Gastroesophageal sphincter (tissue), 4 donors: ENCODE results near the gene SMARCA2. TPM values are rescaled to one million over a fixed set of nuclear protein-coding genes. Genes with fewer than 3 reads are reported as not detected.
A peak's percentile ranks its signal among the peaks of the same experiment; 100 is the strongest.

Experiments
- ATAC-seq: fragments of 150-250 bp; one replicate; pipeline ENCODE4 v1.9.1; 2016; ENCODE audit warnings: mild to moderate bottlenecking, moderate library complexity
- H3K27ac ChIP-seq, 4 donors: fragments of 200-600 bp; sonication (generic) in 3 of 4; 1 replicate in 3 of 4; 2 replicates in 1 of 4; pipeline ENCODE4 v1.5.1; 2016 to 2019
- H3K27me3 ChIP-seq: fragments of 200-600 bp; sonication (generic); one replicate; pipeline ENCODE4 v1.5.1; 2019
- H3K36me3 ChIP-seq, 2 donors: fragments of 200-600 bp; sonication (generic); one replicate each; pipeline ENCODE4 v1.5.1; 2019; ENCODE audit warnings: control low read depth in 1 of 2
- H3K4me1 ChIP-seq, 3 donors: fragments of 200-600 bp; sonication (generic); 1 replicate in 2 of 3; 2 replicates in 1 of 3; pipeline ENCODE4 v1.5.1; 2016 to 2019; ENCODE audit warnings: control low read depth in 2 of 3
- H3K4me3 ChIP-seq, 2 donors: fragments of 200-600 bp; sonication (generic); one replicate each; pipeline ENCODE4 v1.5.1; 2019; ENCODE audit warnings: mild to moderate bottlenecking in 1 of 2, moderate library complexity in 1 of 2
- H3K9me3 ChIP-seq, 3 donors: fragments of 200-600 bp; sonication (generic); one replicate each; pipeline ENCODE4 v1.5.1; 2017 to 2019; ENCODE audit warnings: control low read depth in 2 of 3
- EP300 ChIP-seq: sonication (generic); formaldehyde crosslinking; IDR thresholded peaks from one replicate; pipeline ENCODE4 v1.6.1; 2017; ENCODE audit warnings: antibody characterized with exemption, mild to moderate bottlenecking
- POLR2A ChIP-seq, 2 donors: fragments of 450-650 bp; IDR thresholded peaks; one replicate each; pipeline ENCODE4 v1.6.1; 2017; ENCODE audit warnings: antibody characterized with exemption in 2 of 2, mild to moderate bottlenecking in 2 of 2, moderate library complexity in 1 of 2
- POLR2AphosphoS5 ChIP-seq: sonication (generic); formaldehyde crosslinking; IDR thresholded peaks from one replicate; pipeline ENCODE4 v1.6.1; 2017; ENCODE audit warnings: antibody characterized with exemption
- WGBS, 2 donors: methylation state at CpG; one replicate each; pipeline ENCODE4 v1.1.5; 2018; ENCODE audit warnings: low coverage in 1 of 2; 5-methylcytosine and 5-hydroxymethylcytosine counted together
- total RNA-seq, 4 donors: library from RNA; depleted of rRNA; stranded (reverse); fragments of >200 nt; gene quantifications; one replicate each; pipeline ENCODE4 v1.1.0, GENCODE V29; 2016
- TF ChIP-seq, protein P1 (sequence below), 4 experiments: fragments of 200-600 bp in 2 of 4; fragments of 450-650 bp in 2 of 4; sonication (generic) in 1 of 4; IDR thresholded peaks; one replicate each; pipeline ENCODE4 v1.5.1; 2017 to 2019; ENCODE audit warnings: antibody characterized with exemption in 4 of 4, mild to moderate bottlenecking in 2 of 4, moderate library complexity in 2 of 4

SMARCA2 gene
- total RNA-seq, 4 donors from 2014 or later = 90.5 to 133 (median 98.5) TPM

DNA sequence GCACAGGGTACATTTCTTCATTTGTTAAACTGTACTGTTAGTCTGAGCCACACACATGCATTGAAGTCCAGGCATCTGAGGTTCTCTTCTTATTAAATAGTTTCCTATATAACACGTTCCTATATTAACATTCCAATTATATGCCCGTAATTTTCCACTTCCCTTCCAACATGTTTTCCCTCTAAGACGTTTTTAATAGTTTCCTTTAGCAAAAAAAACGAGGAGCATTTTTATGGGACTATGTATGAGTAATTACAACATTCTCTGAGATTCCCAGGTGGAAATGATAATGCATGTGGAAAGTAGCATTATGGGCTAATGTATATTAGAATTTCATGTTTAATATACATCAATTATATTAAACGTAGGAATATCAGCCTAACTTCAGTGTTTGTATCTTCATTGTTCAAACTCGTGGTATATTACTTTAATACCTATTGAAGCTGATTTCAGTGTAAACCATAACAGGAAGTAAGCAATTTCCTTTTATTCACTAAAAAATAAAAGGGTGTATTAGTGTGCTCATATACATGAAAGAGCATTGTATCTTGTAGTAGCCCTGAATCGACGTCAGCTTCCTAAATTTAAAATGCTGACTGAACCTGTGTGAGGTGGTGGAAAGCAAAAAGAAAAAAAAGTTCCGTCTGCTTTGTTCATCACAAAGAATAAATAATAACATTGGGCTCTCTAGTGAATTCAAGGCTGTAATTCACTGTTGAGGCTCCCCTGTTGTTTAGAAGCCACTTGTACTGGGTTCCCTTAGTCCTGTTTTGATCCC, 11.3 kb downstream of the SMARCA2 start:
- ATAC-seq = no peak
- Histone ChIP-seq H3K36me3 (no peaks in the 10 kb centered on the region), H3K27ac (peak overlapping the region in 2 of 4 donors; percentile 46 to 56), H3K9me3 (no peaks in the 10 kb centered on the region), H3K4me1 (peaks cover 10 to 96% (median 32%) of the 10 kb centered on the region in 3 donors), H3K27me3 (no peaks in the 10 kb centered on the region), H3K4me3 (no peak overlapping the region)
- no peak for TF ChIP-seq EP300
- no peak for TF ChIP-seq POLR2A (IDR thresholded peaks at IDR 0.05)
- no peak for TF ChIP-seq POLR2AphosphoS5
- TF ChIP-seq, protein P1, sequence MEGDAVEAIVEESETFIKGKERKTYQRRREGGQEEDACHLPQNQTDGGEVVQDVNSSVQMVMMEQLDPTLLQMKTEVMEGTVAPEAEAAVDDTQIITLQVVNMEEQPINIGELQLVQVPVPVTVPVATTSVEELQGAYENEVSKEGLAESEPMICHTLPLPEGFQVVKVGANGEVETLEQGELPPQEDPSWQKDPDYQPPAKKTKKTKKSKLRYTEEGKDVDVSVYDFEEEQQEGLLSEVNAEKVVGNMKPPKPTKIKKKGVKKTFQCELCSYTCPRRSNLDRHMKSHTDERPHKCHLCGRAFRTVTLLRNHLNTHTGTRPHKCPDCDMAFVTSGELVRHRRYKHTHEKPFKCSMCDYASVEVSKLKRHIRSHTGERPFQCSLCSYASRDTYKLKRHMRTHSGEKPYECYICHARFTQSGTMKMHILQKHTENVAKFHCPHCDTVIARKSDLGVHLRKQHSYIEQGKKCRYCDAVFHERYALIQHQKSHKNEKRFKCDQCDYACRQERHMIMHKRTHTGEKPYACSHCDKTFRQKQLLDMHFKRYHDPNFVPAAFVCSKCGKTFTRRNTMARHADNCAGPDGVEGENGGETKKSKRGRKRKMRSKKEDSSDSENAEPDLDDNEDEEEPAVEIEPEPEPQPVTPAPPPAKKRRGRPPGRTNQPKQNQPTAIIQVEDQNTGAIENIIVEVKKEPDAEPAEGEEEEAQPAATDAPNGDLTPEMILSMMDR (IDR thresholded peaks at IDR 0.05) = no peak
- 61 to 77% methylated on average over 9 of the region's 9 CpGs for WGBS, 2 donors

DNA sequence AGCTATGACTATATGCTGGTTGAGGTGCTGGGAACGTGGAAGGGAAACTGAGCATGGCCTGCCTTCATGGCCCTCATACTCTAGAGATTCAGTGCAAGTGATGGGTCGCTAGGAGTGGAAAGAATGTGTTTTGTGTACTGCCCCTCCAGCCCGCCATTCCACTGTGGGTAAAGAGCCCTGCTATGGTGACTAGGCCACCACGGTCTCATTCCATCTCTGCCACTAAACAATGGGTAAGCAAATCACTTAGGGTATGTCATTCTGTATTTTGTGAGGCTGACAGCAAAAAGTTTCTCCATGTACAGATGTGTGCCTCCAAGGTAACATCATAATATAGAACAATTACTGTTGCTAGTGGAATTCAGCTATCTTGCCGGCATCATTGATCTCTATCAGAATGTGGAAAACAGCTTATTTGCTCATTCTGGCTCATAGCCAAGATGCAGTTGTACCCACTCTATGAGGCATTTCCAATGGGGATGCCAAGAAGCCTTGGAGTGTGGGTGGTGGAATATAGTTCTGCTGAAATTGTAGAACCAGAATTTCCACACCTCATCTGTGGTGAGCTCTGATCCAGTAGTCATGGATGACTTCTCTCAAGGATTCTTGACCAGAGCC, 12.5 kb downstream of the SMARCA2 start:
- H3K9me3 ChIP-seq = no peaks in the 10 kb centered on the region
- H3K27me3 ChIP-seq = no peaks in the 10 kb centered on the region
- WGBS, 2 donors = 92 to 100% methylated on average over 2 to 4 of the region's 5 CpGs
- peaks cover 0 to 1% of the 10 kb centered on the region in 2 donors for H3K36me3 ChIP-seq
- TF ChIP-seq EP300 = no peak
- TF ChIP-seq POLR2A (IDR thresholded peaks at IDR 0.05) = no peak
- TF ChIP-seq, protein P1 (IDR thresholded peaks at IDR 0.05) = no peak
- TF ChIP-seq POLR2AphosphoS5 = no peak
- no peak overlapping the region for H3K27ac ChIP-seq
- H3K4me1 ChIP-seq = peaks cover 7 to 93% (median 31%) of the 10 kb centered on the region in 3 donors
- no peak for ATAC-seq
- H3K4me3 ChIP-seq = no peak overlapping the region

DNA sequence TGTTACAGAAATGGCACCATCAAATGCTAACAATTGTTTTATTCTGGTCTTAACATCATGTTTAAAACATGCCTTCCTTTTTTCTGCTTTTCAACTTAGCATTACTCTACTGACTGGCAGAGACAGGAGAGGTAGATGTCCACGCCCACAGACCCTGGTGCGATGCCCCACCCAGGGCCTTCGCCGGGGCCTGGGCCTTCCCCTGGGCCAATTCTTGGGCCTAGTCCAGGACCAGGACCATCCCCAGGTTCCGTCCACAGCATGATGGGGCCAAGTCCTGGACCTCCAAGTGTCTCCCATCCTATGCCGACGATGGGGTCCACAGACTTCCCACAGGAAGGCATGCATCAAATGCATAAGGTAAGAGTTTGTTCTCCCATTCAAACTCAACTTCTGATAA, 13.7 kb downstream of the SMARCA2 start:
- no peak overlapping the region for H3K27ac ChIP-seq
- H3K4me1 ChIP-seq = peaks cover 3 to 81% (median 19%) of the 10 kb centered on the region in 3 donors
- 81 to 94% methylated on average over 6 of the region's 7 CpGs for WGBS, 2 donors

DNA sequence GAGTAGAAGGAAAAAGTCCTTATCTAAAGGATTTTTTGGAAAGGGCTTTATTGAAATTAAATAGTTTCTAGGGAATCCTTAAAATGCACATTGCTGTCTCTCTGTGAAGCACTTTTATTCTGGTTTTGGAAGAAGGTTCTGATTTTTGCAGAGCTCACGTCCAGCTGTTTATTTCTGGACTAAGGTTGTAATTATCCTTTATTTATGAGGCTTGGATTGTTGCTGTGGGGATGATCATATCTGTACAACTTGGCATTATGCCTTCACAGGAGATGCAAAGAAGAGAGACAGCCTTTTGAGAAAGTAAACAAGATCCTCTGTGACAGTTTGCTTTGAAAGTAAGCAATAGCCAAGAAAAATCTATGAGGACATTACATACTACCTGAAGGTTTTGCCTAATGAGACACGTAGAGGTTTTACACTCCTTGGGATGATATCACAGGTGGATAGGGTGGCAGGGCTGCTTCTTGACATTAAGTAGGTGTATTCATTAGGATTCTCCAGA, 14.6 kb downstream of the SMARCA2 start:
- 30 to 45% methylated on average over 1 to 2 of the region's 2 CpGs for WGBS, 2 donors
- TF ChIP-seq EP300 (no peak), POLR2A (IDR thresholded peaks at IDR 0.05) (no peak), POLR2AphosphoS5 (no peak)
- TF ChIP-seq, protein P1 (IDR thresholded peaks at IDR 0.05) = no peak
- Histone ChIP-seq H3K4me3 (no peak overlapping the region), H3K36me3 (peaks cover 0 to 22% of the 10 kb centered on the region in 2 donors), H3K4me1 (peaks cover 3 to 73% (median 16%) of the 10 kb centered on the region in 3 donors), H3K27me3 (no peaks in the 10 kb centered on the region), H3K27ac (no peak overlapping the region), H3K9me3 (no peaks in the 10 kb centered on the region)
- ATAC-seq = no peak

More for the DNA sequence above, 13.7 kb downstream of the SMARCA2 start:
- ATAC-seq = no peak
- peaks cover 0 to 14% of the 10 kb centered on the region in 2 donors for H3K36me3 ChIP-seq
- H3K9me3 ChIP-seq = no peaks in the 10 kb centered on the region
- H3K4me3 ChIP-seq = no peak overlapping the region
- H3K27me3 ChIP-seq = no peaks in the 10 kb centered on the region
- TF ChIP-seq POLR2A (IDR thresholded peaks at IDR 0.05) (no peak), POLR2AphosphoS5 (no peak), EP300 (no peak)
- TF ChIP-seq, protein P1 (IDR thresholded peaks at IDR 0.05) = no peak
